Upper lobe of left lung (tissue), 6 donors: ENCODE data around the gene KSR2. TPM values are rescaled to one million over a fixed set of nuclear protein-coding genes. Genes with fewer than 3 reads are reported as not detected.

Experiments used
- ATAC-seq, 2 donors: fragments of 200-7000 bp; cut with Tn5 transposase; one replicate each; pipeline ENCODE4 v1.9.1; 2022; ENCODE audit warnings: mild to moderate bottlenecking in 2 of 2, moderate library complexity in 2 of 2; ENCODE audit not compliant: low FRiP score in 2 of 2
- DNase-seq, 2 donors: peaks; one replicate each; pipeline ENCODE4 v3.0.0-alpha.2; 2019 to 2020
- H3K27ac ChIP-seq, 4 donors: fragments of 200-600 bp; sonication (generic); one replicate each; pipeline ENCODE4 v1.5.1; 2016 to 2019
- H3K27me3 ChIP-seq, 4 donors: fragments of 200-600 bp; sonication (generic); one replicate each; pipeline ENCODE4 v1.5.1; 2017 to 2019
- H3K36me3 ChIP-seq, 4 donors: fragments of 200-600 bp; sonication (generic); one replicate each; pipeline ENCODE4 v1.5.1; 2016 to 2019
- H3K4me1 ChIP-seq, 4 donors: fragments of 200-600 bp; sonication (generic); one replicate each; pipeline ENCODE4 v1.5.1; 2018 to 2019
- H3K4me3 ChIP-seq, 4 donors: fragments of 200-600 bp; sonication (generic); one replicate each; pipeline ENCODE4 v1.5.1; 2017 to 2019; ENCODE audit warnings: mild to moderate bottlenecking in 2 of 4, moderate library complexity in 1 of 4
- H3K9me3 ChIP-seq, 4 donors: fragments of 200-600 bp; sonication (generic); one replicate each; pipeline ENCODE4 v1.5.1; 2018 to 2019
- CTCF ChIP-seq, 6 experiments: fragments of 450-650 bp in 4 of 6; fragments of 200-600 bp in 2 of 6; sonication (generic) in 2 of 6; IDR thresholded peaks; one replicate each; pipeline ENCODE4 v1.5.1; 2016 to 2019; ENCODE audit warnings: antibody characterized with exemption in 6 of 6
- EP300 ChIP-seq, 4 donors: sonication (generic); formaldehyde crosslinking; IDR thresholded peaks; one replicate each; pipeline ENCODE4 v1.5.1; 2017; ENCODE audit warnings: antibody characterized with exemption in 4 of 4, control low read depth in 2 of 4
- POLR2A ChIP-seq, 4 donors: fragments of 450-650 bp; IDR thresholded peaks; one replicate each; pipeline ENCODE4 v1.5.1; 2016 to 2017; ENCODE audit warnings: antibody characterized with exemption in 4 of 4, mild to moderate bottlenecking in 2 of 4
- POLR2AphosphoS5 ChIP-seq, 2 donors: sonication (generic); formaldehyde crosslinking; IDR thresholded peaks; one replicate each; pipeline ENCODE4 v1.5.1; 2017; ENCODE audit warnings: antibody characterized with exemption in 2 of 2
- WGBS, 2 donors: methylation state at CpG; one replicate each; pipeline ENCODE4 v1.1.5; 2017 to 2018; 5-methylcytosine and 5-hydroxymethylcytosine counted together
- total RNA-seq, 6 donors: library from RNA; depleted of rRNA in 4 of 6; stranded (reverse); fragments of >200 nt in 4 of 6; gene quantifications; one replicate each; pipeline versions ENCODE4 v1.1.0 to v1.2.1, GENCODE V29; 2016 to 2021
- donor health status: DM: no; HTN: no; CAD: no; lungs with moderate emphysema.
- donor health status: DM: no; HTN: yes; CAD: no; lungs with severe emphysema.

KSR2 gene
- total RNA-seq, 6 donors from 2014 or later, result 0.30 to 3.2 (median 0.85) TPM

GRCh38 chr12:117528538-117528937 is 440.3 kb downstream of the KSR2 start:
- no peak for ATAC-seq
- no peak for TF ChIP-seq POLR2AphosphoS5 (IDR thresholded peaks at IDR 0.05)
- TF ChIP-seq CTCF (IDR thresholded peaks at IDR 0.05), result no peak
- no peak for TF ChIP-seq POLR2A (IDR thresholded peaks at IDR 0.05)
- no peak for TF ChIP-seq EP300 (IDR thresholded peaks at IDR 0.05)
- H3K27me3 ChIP-seq, result no peaks in the 10 kb centered on the region
- no peak for DNase-seq
- no peaks in the 10 kb centered on the region for H3K36me3 ChIP-seq
- no peak overlapping the region for H3K4me3 ChIP-seq
- no peak overlapping the region for H3K27ac ChIP-seq
- 86 to 90% methylated on average over 7 of the region's 7 CpGs for WGBS, 2 donors
- no peaks in the 10 kb centered on the region for H3K9me3 ChIP-seq
- H3K4me1 ChIP-seq, result no peaks in the 10 kb centered on the region

GRCh38 chr12:117527479-117527855 is 441.3 kb downstream of the KSR2 start:
- Histone ChIP-seq H3K4me1 (no peaks in the 10 kb centered on the region), H3K9me3 (no peaks in the 10 kb centered on the region), H3K27me3 (no peaks in the 10 kb centered on the region), H3K36me3 (no peaks in the 10 kb centered on the region), H3K27ac (no peak overlapping the region), H3K4me3 (no peak overlapping the region)
- ATAC-seq (no peak), DNase-seq (no peak)
- WGBS, 2 donors, result 67 to 76% methylated on average over 4 of the region's 4 CpGs
- no peak for TF ChIP-seq EP300 (IDR thresholded peaks at IDR 0.05)
- no peak for TF ChIP-seq POLR2AphosphoS5 (IDR thresholded peaks at IDR 0.05)
- TF ChIP-seq POLR2A (IDR thresholded peaks at IDR 0.05), result no peak
- no peak for TF ChIP-seq CTCF (IDR thresholded peaks at IDR 0.05)

- H3K27me3 ChIP-seq, result no peaks in the 10 kb centered on the region
- ATAC-seq (no peak), DNase-seq (no peak)
- no peak overlapping the region for H3K4me3 ChIP-seq
- no peaks in the 10 kb centered on the region for H3K9me3 ChIP-seq
- WGBS, 2 donors, result 61 to 67% methylated on average over 14 of the region's 14 CpGs
- H3K27ac ChIP-seq, result no peak overlapping the region
- peaks cover 0 to under 1% (median 0%) of the 10 kb centered on the region in 4 donors for H3K4me1 ChIP-seq
- TF ChIP-seq CTCF (IDR thresholded peaks at IDR 0.05) (no peak), POLR2A (IDR thresholded peaks at IDR 0.05) (no peak), POLR2AphosphoS5 (IDR thresholded peaks at IDR 0.05) (no peak), EP300 (IDR thresholded peaks at IDR 0.05) (no peak)
- no peaks in the 10 kb centered on the region for H3K36me3 ChIP-seq
Measured at GRCh38 chr12:117526757-117527478, 441.9 kb downstream of the KSR2 start.

GRCh38 chr12:117525766-117526165 is 443.0 kb downstream of the KSR2 start:
- DNase-seq (no peak), ATAC-seq (no peak)
- no peaks in the 10 kb centered on the region for H3K36me3 ChIP-seq
- H3K27me3 ChIP-seq, result no peaks in the 10 kb centered on the region
- no peak overlapping the region for H3K4me3 ChIP-seq
- WGBS, 2 donors, result 60 to 70% methylated on average over 3 to 4 of the region's 4 CpGs
- H3K4me1 ChIP-seq, result peaks cover 0 to 12% (median 1%) of the 10 kb centered on the region in 4 donors
- no peak for TF ChIP-seq EP300 (IDR thresholded peaks at IDR 0.05)
- TF ChIP-seq POLR2AphosphoS5 (IDR thresholded peaks at IDR 0.05), result no peak
- TF ChIP-seq CTCF (IDR thresholded peaks at IDR 0.05), result no peak
- TF ChIP-seq POLR2A (IDR thresholded peaks at IDR 0.05), result no peak
- no peak overlapping the region for H3K27ac ChIP-seq
- H3K9me3 ChIP-seq, result no peaks in the 10 kb centered on the region

GRCh38 chr12:117524806-117525205 is 444.0 kb downstream of the KSR2 start:
- Histone ChIP-seq H3K9me3 (no peaks in the 10 kb centered on the region), H3K27me3 (no peaks in the 10 kb centered on the region), H3K4me1 (peaks cover 0 to 18% (median 1%) of the 10 kb centered on the region in 4 donors), H3K27ac (no peak overlapping the region), H3K4me3 (no peak overlapping the region), H3K36me3 (no peaks in the 10 kb centered on the region)
- TF ChIP-seq POLR2A (IDR thresholded peaks at IDR 0.05) (no peak), EP300 (IDR thresholded peaks at IDR 0.05) (no peak), POLR2AphosphoS5 (IDR thresholded peaks at IDR 0.05) (no peak), CTCF (IDR thresholded peaks at IDR 0.05) (no peak)
- DNase-seq (peak in 1 of 2 donors; percentile 56), ATAC-seq (no peak)
- WGBS, 2 donors, result 93% methylated on average over 7 to 17 of the region's 17 CpGs
